Subcutaneous abdominal adipose tissue (tissue), 5 donors: ENCODE data around the gene NHLH1.

ENCODE experiments used
- H3K27ac ChIP-seq: one replicate; pipeline ENCODE4 v1.7.0; 2013; ENCODE audit warnings: low read depth, mild to moderate bottlenecking, inconsistent platforms, low read length, moderate library complexity
- H3K27me3 ChIP-seq, 5 donors: one replicate each; pipeline ENCODE4 v1.7.0; 2013; ENCODE audit warnings: low read length in 5 of 5, inconsistent platforms in 1 of 5; ENCODE audit not compliant: control insufficient read depth in 5 of 5, insufficient read depth in 4 of 5
- H3K36me3 ChIP-seq, 5 donors: one replicate each; pipeline ENCODE4 v1.7.0; 2013; ENCODE audit warnings: low read length in 5 of 5; ENCODE audit not compliant: control insufficient read depth in 5 of 5, insufficient read depth in 5 of 5
- H3K4me1 ChIP-seq, 5 donors: one replicate each; pipeline ENCODE4 v1.7.0; 2013; ENCODE audit warnings: low read length in 5 of 5, mild to moderate bottlenecking in 3 of 5, moderate library complexity in 1 of 5; ENCODE audit not compliant: control insufficient read depth in 5 of 5, insufficient read depth in 5 of 5
- H3K4me3 ChIP-seq, 5 donors: one replicate each; pipeline ENCODE4 v1.7.0; 2013; ENCODE audit warnings: low read length in 5 of 5, low read depth in 1 of 5
- H3K9ac ChIP-seq, 5 donors: one replicate each; pipeline ENCODE4 v1.7.0; 2013; ENCODE audit warnings: low read length in 5 of 5, mild to moderate bottlenecking in 4 of 5, moderate library complexity in 3 of 5
- H3K9me3 ChIP-seq, 5 donors: one replicate each; pipeline ENCODE4 v1.7.0; 2013; ENCODE audit warnings: low read length in 5 of 5; ENCODE audit not compliant: control insufficient read depth in 5 of 5
- donor health status: healthy.
- donor health status: healthy.
- donor health status: healthy.
- donor health status: healthy.
- donor health status: healthy.

Gene NHLH1

GRCh38 chr1:160354388-160354985 lies 12.4 kb upstream of the NHLH1 start:
- Histone ChIP-seq H3K36me3 (peaks cover 23 to 94% (median 88%) of the 10 kb centered on the region in 5 donors), H3K27ac (peak overlapping the region; percentile 84)

DNA sequence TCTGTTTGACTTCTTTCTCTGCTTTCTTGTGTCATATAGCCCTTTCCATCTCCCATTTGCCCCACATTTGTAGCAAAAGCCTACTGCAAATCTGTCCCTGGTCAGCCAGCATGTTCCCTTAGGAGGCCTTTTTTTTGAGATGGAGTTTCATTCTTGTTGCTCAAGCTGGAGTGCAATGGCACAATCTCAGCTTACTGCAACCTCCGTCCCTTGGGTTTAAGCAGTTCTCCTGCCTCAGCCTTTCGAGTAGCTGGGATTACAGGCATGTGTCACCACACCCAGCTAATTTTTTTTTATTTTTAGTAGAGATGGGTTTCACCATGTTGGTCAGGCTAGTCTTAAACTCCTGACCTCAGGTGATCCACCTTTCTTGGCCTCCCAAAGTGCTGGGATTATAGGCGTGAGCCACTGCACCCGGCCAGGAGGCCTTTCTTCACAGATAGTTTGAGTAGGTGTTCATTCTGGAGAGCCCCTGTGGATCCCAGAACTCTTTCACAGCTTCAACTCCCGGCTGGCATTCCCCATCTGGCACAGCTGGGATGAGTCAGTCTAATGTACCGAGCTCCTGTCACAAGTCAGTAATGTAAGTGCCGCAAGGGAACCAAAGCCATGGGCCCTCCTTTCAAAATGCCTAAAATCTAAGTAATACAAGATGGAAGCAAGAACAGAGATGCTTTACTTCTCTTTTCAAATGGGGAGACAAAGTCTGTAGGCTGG lies 9.4 kb upstream of the NHLH1 start:
- Histone ChIP-seq H3K9ac (peak overlapping the region in 2 of 5 donors; percentile 21 to 27), H3K9me3 (no peaks in the 10 kb centered on the region), H3K27me3 (no peaks in the 10 kb centered on the region), H3K36me3 (peaks cover 12 to 78% (median 69%) of the 10 kb centered on the region in 5 donors), H3K4me3 (peak overlapping the region in 1 of 5 donors; percentile 24), H3K4me1 (peaks cover 1 to 49% (median 42%) of the 10 kb centered on the region in 5 donors), H3K27ac (peak overlapping the region; percentile 84)

More at GRCh38 chr1:160354388-160354985, 12.4 kb upstream of the NHLH1 start:
- no peak overlapping the region for H3K4me3 ChIP-seq
- no peaks in the 10 kb centered on the region for H3K9me3 ChIP-seq
- no peaks in the 10 kb centered on the region for H3K27me3 ChIP-seq
- H3K9ac ChIP-seq = no peak overlapping the region
- peaks cover 1 to 44% (median 36%) of the 10 kb centered on the region in 5 donors for H3K4me1 ChIP-seq

DNA sequence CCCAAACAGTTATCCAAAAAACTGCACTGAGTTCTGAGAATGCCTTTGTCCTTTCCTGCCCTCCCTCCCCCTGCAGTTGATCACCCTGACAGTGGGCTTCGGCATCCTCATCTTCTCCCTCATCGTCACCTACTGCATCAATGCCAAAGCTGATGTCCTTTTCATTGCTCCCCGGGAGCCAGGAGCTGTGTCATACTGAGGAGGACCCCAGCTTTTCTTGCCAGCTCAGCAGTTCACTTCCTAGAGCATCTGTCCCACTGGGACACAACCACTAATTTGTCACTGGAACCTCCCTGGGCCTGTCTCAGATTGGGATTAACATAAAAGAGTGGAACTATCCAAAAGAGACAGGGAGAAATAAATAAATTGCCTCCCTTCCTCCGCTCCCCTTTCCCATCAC lies 8.8 kb upstream of the NHLH1 start:
- Histone ChIP-seq H3K9me3 (no peaks in the 10 kb centered on the region), H3K27me3 (no peaks in the 10 kb centered on the region), H3K9ac (peak overlapping the region in 2 of 5 donors; percentile 1 to 27), H3K4me3 (no peak overlapping the region), H3K4me1 (peaks cover 1 to 55% (median 47%) of the 10 kb centered on the region in 5 donors), H3K27ac (peak overlapping the region; percentile 84), H3K36me3 (peaks cover 12 to 72% (median 63%) of the 10 kb centered on the region in 5 donors)

DNA sequence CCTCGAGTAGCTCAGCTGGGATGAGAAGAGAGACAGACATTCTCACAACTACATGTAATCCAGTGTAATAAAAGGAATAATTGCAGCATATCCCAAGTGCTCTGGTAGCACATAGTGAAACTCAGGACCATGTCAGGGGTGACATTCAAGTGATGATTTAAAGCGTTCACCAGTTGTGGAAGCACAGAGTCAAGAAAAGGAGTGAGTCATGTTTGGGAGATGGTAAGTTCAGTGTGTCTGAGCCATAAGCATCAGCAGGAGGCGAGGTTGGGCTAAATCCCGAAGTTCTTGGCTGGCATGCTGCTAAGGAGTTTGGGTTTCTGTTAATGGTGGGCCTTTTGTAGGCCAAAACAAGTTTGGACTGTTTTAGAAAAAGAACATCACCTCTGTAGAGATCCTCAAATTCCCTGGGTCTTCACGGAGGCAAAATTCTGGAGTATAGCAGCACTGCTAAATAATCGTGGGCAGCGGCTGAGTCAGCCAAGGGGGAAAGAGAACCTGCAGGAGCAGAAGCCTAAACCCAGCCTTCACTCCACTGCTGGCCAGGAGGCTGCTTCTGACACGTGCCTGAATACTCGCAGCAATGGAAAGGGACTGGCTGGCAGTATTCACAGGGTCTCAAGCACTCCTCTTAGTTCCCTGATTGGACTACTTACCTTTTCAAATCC lies 7.2 kb upstream of the NHLH1 start:
- H3K4me3 ChIP-seq = no peak overlapping the region
- peaks cover 1 to 56% (median 50%) of the 10 kb centered on the region in 5 donors for H3K4me1 ChIP-seq
- H3K36me3 ChIP-seq = peaks cover 6 to 56% (median 47%) of the 10 kb centered on the region in 5 donors
- no peaks in the 10 kb centered on the region for H3K9me3 ChIP-seq
- peak overlapping the region; percentile 17 for H3K27ac ChIP-seq
- H3K9ac ChIP-seq = no peak overlapping the region
- H3K27me3 ChIP-seq = no peaks in the 10 kb centered on the region

- Histone ChIP-seq H3K36me3 (peaks cover under 1 to 50% (median 41%) of the 10 kb centered on the region in 5 donors), H3K27me3 (no peaks in the 10 kb centered on the region), H3K9me3 (no peaks in the 10 kb centered on the region), H3K9ac (no peak overlapping the region), H3K27ac (peak overlapping the region; percentile 17), H3K4me3 (no peak overlapping the region), H3K4me1 (peaks cover 1 to 53% (median 49%) of the 10 kb centered on the region in 5 donors)
Measured at GRCh38 chr1:160360227-160360695, 6.6 kb upstream of the NHLH1 start.

DNA sequence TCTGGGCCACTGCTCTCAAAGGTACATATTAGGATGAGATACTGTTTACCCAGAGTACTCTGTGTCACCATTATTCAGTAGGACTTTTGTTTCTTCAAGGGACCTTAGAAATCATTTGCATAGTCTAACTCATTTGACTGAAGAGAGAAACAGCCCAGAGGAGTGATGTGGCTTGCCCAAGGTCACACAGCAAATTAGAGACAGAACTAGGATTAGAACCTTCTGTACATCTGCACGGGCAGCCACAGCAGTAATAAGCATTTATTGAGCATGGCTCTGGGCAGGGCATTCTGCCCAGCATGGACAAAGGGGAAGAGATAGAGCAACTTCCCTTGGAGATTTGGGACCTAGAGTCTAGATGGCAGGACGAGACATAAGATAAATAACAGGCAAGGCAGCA lies 5.7 kb upstream of the NHLH1 start:
- Histone ChIP-seq H3K9me3 (no peaks in the 10 kb centered on the region), H3K27ac (peak overlapping the region; percentile 22), H3K9ac (peak overlapping the region in 1 of 5 donors; percentile 23), H3K27me3 (no peaks in the 10 kb centered on the region), H3K36me3 (peaks cover 0 to 40% (median 32%) of the 10 kb centered on the region in 5 donors), H3K4me3 (peak overlapping the region in 1 of 5 donors; percentile 12), H3K4me1 (peaks cover 1 to 44% (median 40%) of the 10 kb centered on the region in 5 donors)

- Histone ChIP-seq H3K27me3 (no peaks in the 10 kb centered on the region), H3K9ac (peak overlapping the region in 1 of 5 donors; percentile 23), H3K36me3 (peaks cover 0 to 35% (median 26%) of the 10 kb centered on the region in 5 donors), H3K4me1 (peaks cover under 1 to 38% (median 34%) of the 10 kb centered on the region in 5 donors), H3K27ac (peak overlapping the region; percentile 22), H3K4me3 (no peak overlapping the region), H3K9me3 (no peaks in the 10 kb centered on the region)
Measured at GRCh38 chr1:160361814-160362167, 5.1 kb upstream of the NHLH1 start.

GRCh38 chr1:160362168-160362957 lies 4.5 kb upstream of the NHLH1 start:
- Histone ChIP-seq H3K4me1 (peaks cover 0 to 33% (median 30%) of the 10 kb centered on the region in 5 donors), H3K27me3 (peaks cover 0 to 4% (median under 1%) of the 10 kb centered on the region in 5 donors), H3K27ac (peak overlapping the region; percentile 54), H3K36me3 (peaks cover 0 to 29% (median 21%) of the 10 kb centered on the region in 5 donors), H3K9me3 (no peaks in the 10 kb centered on the region), H3K4me3 (no peak overlapping the region), H3K9ac (peak overlapping the region in 2 of 5 donors; percentile 13 to 23)

- H3K4me1 ChIP-seq = peaks cover 0 to 27% (median 27%) of the 10 kb centered on the region in 5 donors
- H3K9ac ChIP-seq = peak overlapping the region in 2 of 5 donors; percentile 13 to 17
- no peaks in the 10 kb centered on the region for H3K9me3 ChIP-seq
- H3K27ac ChIP-seq = peak overlapping the region; percentile 54
- H3K36me3 ChIP-seq = peaks cover 0 to 23% (median 19%) of the 10 kb centered on the region in 5 donors
- H3K27me3 ChIP-seq = peaks cover 0 to 4% (median 3%) of the 10 kb centered on the region in 5 donors
- no peak overlapping the region for H3K4me3 ChIP-seq
Measured at GRCh38 chr1:160363010-160363409, 3.9 kb upstream of the NHLH1 start.
